Activated CD4-positive, alpha-beta T cell treated with anti-CD3 and anti-CD28 coated beads, Interleukin-2, amount 50 U/mL, for 16 hours (primary cell): ENCODE measurements around the gene HOMER1.

Experiments used
- DNase-seq: peaks from one replicate; pipeline ENCODE4 v3.0.0-alpha.2; 2020

HOMER1 gene

DNA sequence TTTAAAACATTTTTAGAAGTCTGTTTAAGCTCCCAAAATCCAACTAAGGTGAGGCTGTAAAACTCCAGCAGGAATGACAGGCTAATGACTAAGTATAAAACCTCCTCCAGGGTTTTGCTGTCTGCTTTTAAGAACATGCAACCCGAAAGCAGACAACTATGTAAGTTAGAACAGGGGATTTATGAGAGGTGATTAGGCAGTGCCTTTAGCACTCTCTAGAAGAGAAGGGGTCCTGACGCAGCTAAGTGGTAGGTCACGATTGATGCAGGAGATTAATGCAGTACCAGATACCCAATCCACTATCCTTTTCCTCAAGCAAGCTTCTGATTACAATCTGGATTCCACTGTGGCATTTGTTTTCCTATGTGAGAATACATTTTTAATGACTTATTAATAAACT, 25.9 kb downstream of the HOMER1 start:
- no peak for DNase-seq

DNA sequence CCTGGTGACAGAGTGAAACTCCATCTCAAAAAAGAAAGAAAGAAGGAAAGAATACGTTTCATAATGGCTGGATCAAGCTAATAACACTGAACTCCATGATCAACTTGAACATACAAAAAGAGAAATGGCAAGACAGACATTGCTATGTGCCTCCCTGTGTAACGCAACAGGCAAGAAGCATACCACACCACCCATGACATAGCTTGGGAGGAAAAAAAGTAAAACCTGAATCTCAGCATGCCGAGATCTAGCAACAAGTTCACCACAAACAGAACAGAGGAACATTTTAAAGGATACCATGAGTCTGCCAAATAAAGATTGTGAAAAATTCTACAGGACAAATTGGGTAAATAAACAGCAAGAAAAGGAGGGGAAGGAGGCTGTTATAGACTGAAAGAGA, 26.7 kb downstream of the HOMER1 start:
- no peak for DNase-seq

DNA sequence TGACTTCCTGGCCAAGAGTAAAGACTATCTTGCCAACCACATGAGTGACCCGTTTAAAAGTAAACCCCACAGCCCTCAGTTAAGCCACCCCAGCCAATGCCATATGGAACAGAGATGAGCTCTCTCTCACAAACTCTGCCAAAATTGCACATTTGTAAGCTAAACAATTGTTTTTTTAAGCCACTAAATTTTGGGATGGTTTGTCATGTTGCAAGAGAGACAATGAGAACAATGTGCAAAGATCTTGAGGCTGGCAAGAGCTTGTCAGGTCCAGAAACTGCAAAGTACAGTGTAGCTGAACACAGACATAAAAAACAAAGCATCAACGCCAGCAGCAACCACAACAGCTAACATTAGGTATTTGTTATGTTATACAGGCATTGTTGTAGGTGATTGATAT, 27.8 kb downstream of the HOMER1 start:
- no peak for DNase-seq

DNA sequence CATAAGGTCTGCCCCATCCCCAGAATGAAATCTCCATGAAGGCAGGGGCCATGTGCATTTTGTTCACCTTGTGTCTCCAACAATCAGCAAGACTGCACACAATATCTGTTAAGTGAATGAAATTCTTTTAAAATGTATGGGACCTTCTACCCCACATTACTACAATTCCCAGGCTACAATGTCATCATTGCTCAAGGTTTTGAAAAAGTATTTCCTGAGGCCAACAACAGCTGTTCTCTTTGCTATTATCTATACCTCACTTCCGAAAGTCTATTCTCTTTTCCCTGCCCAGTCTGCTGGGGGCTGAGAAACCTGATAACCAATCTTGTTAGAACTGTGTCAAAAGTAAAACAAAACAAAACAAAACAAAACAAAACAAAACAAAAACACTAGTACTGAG, 29.2 kb downstream of the HOMER1 start:
- no peak for DNase-seq

DNA sequence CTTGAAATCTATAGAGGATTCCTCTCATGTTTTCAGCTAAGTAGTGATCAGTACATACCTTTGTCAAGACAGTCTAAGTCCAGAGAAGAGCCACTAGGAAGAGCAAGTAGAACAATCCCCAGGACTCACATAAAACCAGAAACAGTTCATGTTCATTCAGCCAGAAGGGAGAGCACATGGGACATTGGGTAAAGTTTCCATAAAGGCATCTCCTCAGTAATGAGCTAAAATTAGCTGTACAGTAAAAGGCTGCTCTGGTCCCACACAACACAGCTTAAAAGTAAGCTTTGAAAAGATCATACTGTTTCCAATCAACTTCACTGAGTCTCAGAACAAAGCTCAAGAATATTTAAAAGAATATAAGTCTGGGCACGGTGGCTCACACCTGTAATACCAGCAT, 32.4 kb downstream of the HOMER1 start:
- DNase-seq, result no peak

DNA sequence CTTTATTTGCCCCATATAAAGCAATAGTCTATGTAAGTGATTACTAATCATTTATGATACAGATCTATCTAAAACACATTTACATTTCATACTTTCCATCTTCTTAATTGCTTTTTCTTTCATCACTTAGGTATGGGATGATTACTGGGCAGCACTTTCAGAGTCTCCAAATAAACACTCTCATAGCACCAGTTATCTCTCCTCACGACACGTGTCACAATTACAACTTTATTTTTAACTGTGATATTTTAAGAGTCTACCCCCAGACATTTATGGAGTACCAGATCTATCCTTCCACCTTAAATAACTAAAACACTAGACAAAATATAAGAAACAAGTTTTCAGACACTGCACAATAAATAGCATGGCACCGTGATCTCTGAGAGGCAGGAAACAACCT, 32.9 kb downstream of the HOMER1 start:
- no peak for DNase-seq

DNA sequence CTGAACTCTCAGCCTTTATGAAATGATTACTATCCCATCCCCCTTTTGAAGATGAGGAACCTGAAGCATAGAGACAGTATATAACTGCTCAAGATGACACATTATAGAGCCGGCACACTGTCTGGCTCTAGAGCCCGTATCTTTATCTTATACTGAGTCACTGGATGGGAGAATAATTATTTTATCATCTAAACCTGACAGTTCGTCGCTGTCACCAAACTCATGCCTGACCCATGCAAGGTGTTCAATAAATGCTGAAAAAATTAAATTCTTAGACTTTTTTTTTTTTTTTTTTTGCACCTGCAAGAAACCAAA, 38.8 kb downstream of the HOMER1 start:
- DNase-seq, result no peak

DNA sequence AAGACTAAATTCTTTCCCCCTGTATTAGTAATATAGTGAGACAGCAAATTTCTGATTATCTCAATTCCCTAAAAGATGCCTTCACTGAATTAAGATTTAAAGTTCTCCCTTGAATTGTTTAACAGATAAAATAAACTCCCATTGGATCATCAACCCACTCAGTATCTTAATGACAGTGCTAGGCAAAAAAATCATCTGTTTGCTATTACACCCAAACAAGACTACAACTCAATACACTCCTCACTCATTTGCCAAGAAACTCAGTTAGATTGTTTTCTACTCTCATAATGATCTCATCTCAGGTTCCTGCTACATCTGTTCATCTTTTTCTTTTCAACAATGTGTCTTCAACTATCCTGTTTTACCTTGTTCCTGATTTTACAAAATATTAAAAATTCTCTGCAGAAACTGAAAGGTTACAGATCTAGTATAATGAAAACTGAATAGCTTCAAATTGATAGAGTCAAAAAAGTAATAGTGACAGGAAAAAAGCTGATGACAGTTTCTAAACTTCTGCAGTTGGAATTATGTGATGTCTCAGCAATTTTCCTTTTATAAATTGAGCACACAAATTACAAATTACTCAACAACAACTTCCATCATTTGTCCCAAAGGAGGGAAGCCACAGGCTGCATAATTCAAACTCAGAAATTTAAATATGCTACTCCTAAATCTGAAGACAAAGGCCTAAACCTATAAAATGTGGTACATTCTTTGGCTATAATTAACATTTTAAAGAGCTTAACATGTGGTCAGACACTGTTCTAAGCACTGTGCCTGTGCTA, 39.4 kb downstream of the HOMER1 start:
- no peak for DNase-seq

DNA sequence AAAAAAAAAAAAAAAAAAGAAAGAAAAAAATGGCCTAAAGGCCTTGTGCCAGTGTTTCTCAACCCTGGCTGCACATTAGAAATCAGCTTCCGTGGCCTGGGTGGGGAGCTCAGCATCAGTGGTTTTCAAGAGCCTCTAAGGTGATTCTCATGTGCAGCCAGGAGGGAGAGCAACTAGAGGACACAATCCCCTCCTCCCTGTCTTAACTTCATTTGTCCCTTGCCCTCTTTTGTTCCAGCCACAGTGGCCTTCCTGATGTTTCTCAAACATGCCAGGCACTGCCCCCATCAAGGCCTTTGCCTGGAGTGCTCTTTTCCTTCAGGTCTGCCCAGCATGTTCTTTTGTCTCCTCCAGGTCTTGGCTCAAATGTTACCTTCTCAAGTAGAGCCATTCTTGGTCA, 42.4 kb downstream of the HOMER1 start:
- DNase-seq, result no peak

DNA sequence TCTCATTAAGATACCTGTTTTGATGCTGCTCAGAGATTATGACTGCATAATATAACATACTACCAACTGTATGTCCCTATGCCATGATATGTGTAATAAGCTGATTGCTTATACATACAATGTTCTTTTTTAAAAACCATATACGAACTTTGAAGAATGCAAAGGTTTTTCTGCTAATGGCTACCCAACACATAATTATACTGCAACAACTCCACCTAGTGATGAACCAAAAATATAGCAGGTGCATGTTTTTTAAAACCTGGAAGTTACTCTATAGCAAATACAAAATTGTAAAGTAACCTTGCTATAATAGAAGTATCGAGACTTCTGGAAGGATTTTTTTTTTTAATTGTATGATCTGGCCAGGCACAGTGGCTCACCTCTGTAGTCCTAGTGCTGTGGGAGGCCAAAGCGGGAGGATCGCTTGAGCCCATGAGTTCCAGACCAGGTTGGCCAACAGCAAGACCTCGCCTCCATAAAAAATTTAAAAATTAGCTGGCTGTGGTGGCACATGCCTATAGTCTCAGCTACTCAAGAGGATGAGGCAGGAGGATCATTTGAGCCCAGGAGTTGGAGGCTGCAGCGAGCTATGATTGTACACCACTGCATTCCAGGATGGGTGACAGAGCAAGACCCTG, 49.1 kb downstream of the HOMER1 start:
- peak; percentile 42 for DNase-seq

DNA sequence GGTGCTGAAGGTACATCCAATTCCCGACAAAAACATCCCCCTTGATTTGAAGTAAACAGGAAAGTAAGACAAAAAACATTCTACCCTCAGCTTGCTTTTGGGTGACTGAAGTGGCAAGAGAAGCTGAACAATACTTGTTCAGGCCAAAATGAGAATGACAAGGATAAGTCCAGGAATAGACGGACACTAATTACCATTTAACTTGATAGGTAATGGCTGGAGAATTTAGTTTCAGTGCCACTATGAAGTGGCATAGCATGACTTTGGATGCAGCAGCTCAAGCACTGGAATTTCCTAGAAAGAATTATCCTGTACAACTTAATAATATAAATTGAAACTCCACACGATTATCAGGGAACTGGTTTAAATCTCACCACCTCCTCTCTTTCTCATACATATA, 49.7 kb downstream of the HOMER1 start:
- DNase-seq, result no peak

DNA sequence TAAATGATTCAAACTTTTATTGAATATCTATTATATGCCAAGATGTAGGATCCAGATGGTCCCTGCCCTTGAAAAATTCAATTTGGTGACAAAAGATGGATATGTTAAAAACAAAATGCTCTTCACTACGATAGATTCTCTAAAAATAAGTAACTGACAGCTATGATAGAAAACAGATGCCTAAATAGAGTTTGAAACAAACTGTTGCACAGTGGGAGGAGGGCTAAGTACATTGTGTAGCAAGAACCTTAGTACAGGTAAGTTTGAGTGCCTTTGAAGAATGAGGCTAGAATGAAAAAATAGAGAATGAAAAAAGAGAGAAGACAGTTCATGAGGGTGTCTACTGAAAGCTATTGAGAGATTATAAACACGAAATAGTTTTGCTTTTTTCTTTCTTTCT, 54.3 kb downstream of the HOMER1 start:
- no peak for DNase-seq

DNA sequence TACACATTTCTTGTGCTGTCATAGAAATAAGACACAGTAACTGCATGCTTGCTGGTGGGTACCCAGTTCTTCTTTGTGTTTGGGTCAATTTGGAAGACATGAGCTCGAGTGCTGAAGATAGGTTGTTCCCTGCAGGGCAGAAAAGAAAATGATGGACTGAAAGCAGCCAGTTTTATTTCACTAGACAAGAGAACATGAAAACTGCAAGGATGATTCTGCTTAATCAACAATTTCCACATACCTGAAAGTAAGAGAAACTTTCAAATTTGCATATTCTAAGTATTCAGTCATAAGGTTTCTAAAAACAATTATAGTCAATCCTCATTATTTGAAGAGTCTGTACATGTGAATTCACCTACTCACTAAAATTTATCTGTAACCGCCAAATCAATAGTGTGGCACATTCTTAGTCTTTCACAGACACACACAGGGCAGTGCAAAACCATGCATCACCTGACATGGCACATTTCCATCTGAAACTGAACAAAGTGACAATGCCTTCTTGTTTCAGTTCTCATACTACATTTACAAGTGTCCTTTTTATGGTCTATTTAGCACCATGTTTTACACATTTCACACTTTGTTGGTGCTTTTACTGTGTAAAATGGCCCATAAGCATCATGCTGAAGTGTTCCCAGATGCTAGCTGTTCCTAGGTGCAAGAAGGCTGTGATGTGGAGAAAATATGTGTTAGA, 56.9 kb downstream of the HOMER1 start:
- DNase-seq, result peak; percentile 6

DNA sequence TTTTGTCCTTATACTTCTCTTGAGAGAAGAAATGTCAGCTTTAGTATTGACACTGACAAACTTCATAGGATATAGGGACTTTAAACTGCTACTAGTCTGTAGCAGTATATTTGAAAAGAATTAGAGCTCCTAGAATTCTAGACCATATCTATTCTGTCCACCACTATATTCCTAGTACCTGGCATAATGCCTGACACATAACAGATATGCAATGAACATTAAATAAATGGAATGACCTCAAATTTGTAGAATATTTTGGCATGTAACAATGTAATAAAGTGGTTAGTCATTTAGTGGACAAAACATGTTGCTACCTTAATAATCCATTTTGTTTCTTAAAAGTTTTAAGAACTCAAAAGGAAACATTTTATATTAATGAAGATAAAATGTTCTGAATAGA, 57.5 kb downstream of the HOMER1 start:
- DNase-seq, result no peak

DNA sequence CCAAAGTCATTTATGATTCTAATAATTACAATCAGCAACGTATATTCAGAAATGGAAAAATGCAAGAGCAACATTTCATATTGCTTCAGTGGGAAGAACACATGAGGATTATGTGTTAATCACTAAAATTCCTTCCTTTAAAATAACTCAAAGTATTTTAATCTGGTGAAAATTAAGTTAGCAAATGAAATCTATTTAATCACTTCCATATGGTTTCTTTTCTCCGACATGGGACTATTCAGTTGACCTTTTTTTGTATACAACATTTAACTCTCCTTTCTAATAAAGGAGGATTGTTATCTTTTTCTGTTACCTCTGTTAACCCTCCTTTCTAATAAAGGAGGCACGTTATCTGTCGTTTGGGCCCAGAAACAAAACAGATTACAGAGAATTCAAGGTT, 59.9 kb downstream of the HOMER1 start:
- no peak for DNase-seq

DNA sequence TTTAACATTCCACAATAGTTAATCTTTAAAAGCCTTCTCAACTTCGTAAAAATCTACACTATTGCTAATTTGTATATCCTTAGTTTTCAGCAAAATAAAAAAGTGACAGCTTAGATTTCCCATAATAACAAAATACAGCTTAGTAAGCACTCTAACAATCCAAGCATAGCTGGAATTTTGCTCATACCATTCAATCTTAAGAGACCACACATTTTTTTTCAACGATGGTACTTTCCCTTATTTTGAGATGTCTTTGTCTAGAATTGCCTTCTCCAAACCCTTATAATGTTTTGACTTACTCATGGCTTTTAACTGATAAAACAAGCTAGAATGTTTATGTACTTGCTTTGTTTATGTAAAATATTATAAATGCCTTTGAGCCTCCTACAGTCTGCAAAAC, 65.6 kb downstream of the HOMER1 start:
- no peak for DNase-seq

DNA sequence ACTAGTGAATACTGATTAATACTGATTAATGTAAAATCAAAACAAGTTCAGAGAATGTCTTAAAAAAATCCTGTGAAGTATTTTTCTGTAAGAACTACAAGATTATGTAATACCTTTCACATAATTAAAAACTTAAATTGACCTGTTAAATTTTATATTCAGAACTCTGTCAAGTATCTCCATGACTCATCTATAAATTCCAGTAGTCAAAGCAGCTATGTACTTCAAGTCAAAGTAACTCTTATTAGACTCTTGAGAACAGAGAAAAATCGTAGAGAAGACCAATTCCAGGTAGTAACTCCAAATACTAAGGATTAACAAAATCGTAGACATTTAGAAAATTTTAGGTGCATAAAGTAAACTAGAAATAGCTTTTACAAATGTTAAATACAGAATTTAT, 77.1 kb downstream of the HOMER1 start:
- DNase-seq, result no peak

DNA sequence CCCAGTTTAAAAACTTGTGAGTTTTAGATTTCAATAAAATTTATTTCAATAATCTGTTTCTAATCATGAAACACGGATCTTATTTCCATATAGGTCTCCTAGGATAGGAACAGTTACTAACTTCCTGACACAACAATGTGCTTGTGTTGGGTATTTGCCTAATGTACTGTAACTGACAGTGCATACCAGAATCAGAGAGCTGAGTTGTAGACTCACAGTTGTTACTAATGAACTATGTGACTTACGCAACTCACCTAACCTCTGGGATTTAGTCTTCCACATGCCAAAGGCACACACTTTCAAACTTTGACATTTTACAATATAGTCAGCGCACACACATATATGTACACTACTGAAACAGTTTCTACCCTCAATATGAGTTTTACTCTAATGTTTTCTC, 77.7 kb downstream of the HOMER1 start:
- DNase-seq, result no peak

DNA sequence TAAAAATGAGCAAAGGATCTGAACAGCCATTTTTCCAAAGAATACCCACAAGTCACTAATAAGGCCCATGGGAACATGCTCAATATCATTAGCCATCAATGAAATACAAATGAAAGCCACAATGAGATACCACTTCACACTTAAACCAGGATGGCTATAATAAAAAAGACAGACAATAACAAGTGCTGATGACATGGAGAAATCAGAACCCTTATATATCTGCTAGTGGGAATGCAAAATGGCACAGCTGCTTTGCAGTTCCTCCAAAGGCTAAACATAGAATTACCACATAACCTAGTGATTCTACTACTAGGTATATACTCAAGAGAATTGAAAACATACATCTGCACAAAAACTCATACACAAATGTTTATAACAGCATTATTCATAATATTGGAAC, 83.7 kb downstream of the HOMER1 start:
- DNase-seq, result no peak

DNA sequence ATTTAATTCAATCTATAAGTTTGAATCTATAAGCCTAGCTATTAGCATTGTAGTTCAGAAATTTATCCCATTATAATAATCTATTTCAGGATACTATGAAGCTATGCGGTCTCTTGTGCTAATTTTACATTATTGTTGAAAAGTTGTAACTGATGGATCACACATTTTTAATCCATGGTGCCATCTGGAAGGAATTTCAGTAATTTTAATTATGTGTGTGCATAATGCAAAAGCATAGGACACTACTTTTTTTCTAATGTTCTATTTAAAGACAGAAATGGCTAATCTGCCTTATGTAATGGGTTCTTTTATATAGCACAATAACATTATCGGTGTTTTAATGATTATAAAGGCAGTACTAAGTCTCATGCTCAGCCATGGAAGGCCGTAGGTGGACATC, 90.6 kb downstream of the HOMER1 start:
- DNase-seq, result no peak

DNA sequence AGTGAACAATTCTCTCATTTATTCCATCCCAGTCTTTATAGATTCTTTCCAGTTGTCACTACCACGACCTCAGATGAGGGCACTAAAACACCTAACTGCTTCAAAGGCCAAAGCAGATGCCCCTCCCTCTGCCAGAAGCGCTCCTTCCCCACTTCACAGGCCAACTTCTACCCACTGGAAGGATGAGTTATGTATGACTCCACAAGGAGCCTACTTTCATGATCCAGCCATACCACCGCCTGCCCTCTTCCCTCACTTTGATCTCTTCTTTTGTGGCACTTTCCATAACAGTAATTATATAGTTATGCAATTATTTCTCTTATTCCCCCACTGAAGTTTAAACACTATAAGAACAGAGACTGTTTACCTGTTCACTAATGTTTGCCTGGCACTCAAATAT, 93.7 kb downstream of the HOMER1 start:
- no peak for DNase-seq

DNA sequence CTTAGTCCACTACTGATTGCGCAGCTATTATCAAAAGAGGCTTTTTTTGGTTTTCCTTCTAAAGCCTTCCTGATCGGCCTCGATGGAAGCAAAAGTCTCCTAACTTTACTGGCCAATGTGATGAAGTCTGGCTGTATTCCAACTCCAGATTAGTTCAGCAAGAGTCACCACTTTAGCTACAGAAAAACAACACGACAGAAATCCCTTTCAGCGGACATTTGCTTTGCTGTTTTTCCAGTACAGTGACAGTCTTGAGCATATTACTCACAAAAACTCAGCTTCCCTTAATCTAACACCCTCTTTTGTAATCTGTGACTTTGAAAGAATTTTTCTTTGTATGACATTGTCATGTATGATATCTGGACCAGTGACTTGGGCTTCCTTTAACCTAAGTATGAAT, 95.7 kb downstream of the HOMER1 start:
- no peak for DNase-seq

DNA sequence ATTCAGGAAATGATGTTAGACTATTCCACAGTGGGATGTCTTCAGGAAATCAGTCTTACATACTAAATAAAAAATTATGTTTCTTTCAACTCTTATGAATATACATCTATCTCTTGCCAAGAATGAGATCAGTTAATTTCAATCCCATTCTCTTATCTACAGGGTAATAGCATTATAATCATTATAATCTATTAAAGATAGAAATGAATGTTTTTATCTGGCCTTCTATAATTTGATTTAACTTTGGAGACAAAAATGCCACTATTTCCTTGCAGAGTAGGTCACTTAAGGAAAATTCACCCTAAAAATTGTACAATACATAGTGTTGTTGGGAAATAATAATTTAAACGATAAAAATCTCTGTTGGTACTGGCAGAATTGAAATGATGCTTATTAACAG, 96.4 kb downstream of the HOMER1 start:
- DNase-seq, result no peak

DNA sequence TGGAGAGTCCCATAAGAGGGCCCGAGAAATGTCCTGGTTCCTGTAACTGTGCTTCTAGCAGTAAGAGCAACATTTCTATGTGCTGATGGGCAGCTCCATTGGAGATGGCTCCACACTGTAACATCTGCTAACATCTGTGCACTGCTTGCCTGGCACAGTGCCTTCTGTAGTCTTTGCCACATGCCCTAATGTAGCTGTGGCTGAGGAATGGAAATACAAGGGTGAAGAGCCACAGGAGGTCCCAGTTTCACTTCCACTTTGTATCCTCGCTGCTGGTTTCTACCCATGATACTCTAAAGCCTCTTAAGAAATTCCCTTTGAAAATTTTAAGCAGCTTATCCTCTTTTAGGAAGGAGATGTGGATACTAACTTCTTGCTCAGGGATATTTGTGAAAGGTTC, 97.4 kb downstream of the HOMER1 start:
- DNase-seq, result no peak

DNA sequence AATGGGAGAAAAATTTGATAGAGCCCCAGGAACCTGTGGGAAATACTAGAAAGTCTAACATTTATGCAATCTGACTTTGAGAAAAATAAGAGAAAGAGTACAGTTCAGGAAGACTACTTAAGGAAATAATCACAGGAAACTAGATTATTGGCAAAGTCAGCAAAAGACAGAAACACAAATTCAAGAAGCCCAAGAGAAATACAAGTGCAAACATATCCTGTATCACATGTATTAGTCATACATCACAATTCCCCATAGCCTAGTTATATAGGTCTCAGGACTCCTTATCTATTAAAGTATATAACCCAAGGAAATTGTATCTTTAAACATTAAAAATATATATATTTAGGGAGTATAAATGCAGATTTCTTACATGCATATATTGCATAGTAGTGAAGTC, 100.8 kb downstream of the HOMER1 start:
- no peak for DNase-seq
